ENCODE data around the gene BCAS3. TPM values are rescaled to one million over a fixed set of nuclear protein-coding genes. Genes with fewer than 3 reads are reported as not detected.

BCAS3 gene
- total RNA-seq, 2 donors from 2014 or later: 28.0 to 33.4 TPM

GRCh38 chr17:61401389-61402072 is 723.9 kb downstream of the BCAS3 start:
- no peak overlapping the region for H3K27ac Mint-ChIP-seq
- peaks cover 0 to 6% of the 10 kb centered on the region in 2 donors for H3K36me3 Mint-ChIP-seq (ENCODE audit: insufficient read depth in 2 of 2)
- DNase-seq (no peak), ATAC-seq (replicated peaks in 1 of 2) (no peak)
- peaks cover 53% of the 10 kb centered on the region for H3K27me3 Mint-ChIP-seq (ENCODE audit: low read depth)
- H3K4me1 Mint-ChIP-seq (ENCODE audit: low read depth): peaks cover 41% of the 10 kb centered on the region
- no peaks in the 10 kb centered on the region for H3K9me3 Mint-ChIP-seq
- H3K4me3 Mint-ChIP-seq: peak overlapping the region; percentile 76 to 86

- ATAC-seq (replicated peaks in 1 of 2): no peak
- no peak overlapping the region for H3K27ac Mint-ChIP-seq
- peaks cover 0 to 6% of the 10 kb centered on the region in 2 donors for H3K36me3 Mint-ChIP-seq (ENCODE audit: insufficient read depth in 2 of 2)
- H3K27me3 Mint-ChIP-seq (ENCODE audit: low read depth): peaks cover 58% of the 10 kb centered on the region
- H3K9me3 Mint-ChIP-seq: no peaks in the 10 kb centered on the region
- no peak for DNase-seq
- H3K4me3 Mint-ChIP-seq: peak overlapping the region; percentile 69 to 89
- peaks cover 41% of the 10 kb centered on the region for H3K4me1 Mint-ChIP-seq (ENCODE audit: low read depth)
These were observed 724.5 kb downstream of the BCAS3 start for GRCh38 chr17:61402073-61402541.

GRCh38 chr17:61402978-61403800 is 725.5 kb downstream of the BCAS3 start:
- no peak overlapping the region for H3K27ac Mint-ChIP-seq
- H3K9me3 Mint-ChIP-seq: no peaks in the 10 kb centered on the region
- H3K4me1 Mint-ChIP-seq (ENCODE audit: low read depth): peaks cover 42% of the 10 kb centered on the region
- peak overlapping the region; percentile 69 to 89 for H3K4me3 Mint-ChIP-seq
- DNase-seq: no peak
- H3K27me3 Mint-ChIP-seq (ENCODE audit: low read depth): peaks cover 63% of the 10 kb centered on the region
- H3K36me3 Mint-ChIP-seq (ENCODE audit: insufficient read depth in 2 of 2): peaks cover 0 to 6% of the 10 kb centered on the region in 2 donors
- ATAC-seq (replicated peaks in 1 of 2): peak in 1 of 2 donors; percentile 20

- H3K9me3 Mint-ChIP-seq: no peaks in the 10 kb centered on the region
- ATAC-seq (replicated peaks in 1 of 2): no peak
- H3K27ac Mint-ChIP-seq: no peak overlapping the region
- peaks cover 43% of the 10 kb centered on the region for H3K4me1 Mint-ChIP-seq (ENCODE audit: low read depth)
- peak overlapping the region; percentile 69 to 89 for H3K4me3 Mint-ChIP-seq
- peaks cover 64% of the 10 kb centered on the region for H3K27me3 Mint-ChIP-seq (ENCODE audit: low read depth)
- H3K36me3 Mint-ChIP-seq (ENCODE audit: insufficient read depth in 2 of 2): peaks cover 0 to 2% of the 10 kb centered on the region in 2 donors
- DNase-seq: no peak
These were observed 726.4 kb downstream of the BCAS3 start for GRCh38 chr17:61403801-61404662.

- no peak for DNase-seq
- Mint-ChIP-seq H3K4me3 (peak overlapping the region; percentile 69 to 89), H3K36me3 (ENCODE audit: insufficient read depth in 2 of 2) (peaks cover 0 to 2% of the 10 kb centered on the region in 2 donors), H3K9me3 (no peaks in the 10 kb centered on the region), H3K27me3 (ENCODE audit: low read depth) (peaks cover 65% of the 10 kb centered on the region), H3K4me1 (ENCODE audit: low read depth) (peaks cover 43% of the 10 kb centered on the region), H3K27ac (no peak overlapping the region)
- ATAC-seq (replicated peaks in 1 of 2): no peak
These were observed 726.9 kb downstream of the BCAS3 start for GRCh38 chr17:61404663-61404912.

GRCh38 chr17:61404913-61405685 is 727.4 kb downstream of the BCAS3 start:
- Mint-ChIP-seq H3K36me3 (ENCODE audit: insufficient read depth in 2 of 2) (peaks cover 0 to 2% of the 10 kb centered on the region in 2 donors), H3K4me1 (ENCODE audit: low read depth) (peaks cover 45% of the 10 kb centered on the region), H3K27me3 (ENCODE audit: low read depth) (peaks cover 68% of the 10 kb centered on the region), H3K4me3 (peak overlapping the region; percentile 48 to 53), H3K27ac (no peak overlapping the region), H3K9me3 (no peaks in the 10 kb centered on the region)
- ATAC-seq (replicated peaks in 1 of 2) (no peak), DNase-seq (no peak)

- Mint-ChIP-seq H3K27me3 (ENCODE audit: low read depth) (peaks cover 74% of the 10 kb centered on the region), H3K27ac (no peak overlapping the region), H3K9me3 (no peaks in the 10 kb centered on the region), H3K4me1 (ENCODE audit: low read depth) (peaks cover 50% of the 10 kb centered on the region), H3K36me3 (ENCODE audit: insufficient read depth in 2 of 2) (no peaks in the 10 kb centered on the region), H3K4me3 (no peak overlapping the region)
- ATAC-seq (replicated peaks in 1 of 2) (no peak), DNase-seq (no peak)
These were observed 728.3 kb downstream of the BCAS3 start for GRCh38 chr17:61405686-61406536.

- H3K9me3 Mint-ChIP-seq: no peaks in the 10 kb centered on the region
These were observed 728.8 kb downstream of the BCAS3 start for GRCh38 chr17:61406537-61406845.

GRCh38 chr17:61406971-61407911 is 729.6 kb downstream of the BCAS3 start:
- no peak overlapping the region for H3K27ac Mint-ChIP-seq
- H3K9me3 Mint-ChIP-seq: no peaks in the 10 kb centered on the region
- H3K4me3 Mint-ChIP-seq: no peak overlapping the region
- H3K4me1 Mint-ChIP-seq (ENCODE audit: low read depth): peaks cover 42% of the 10 kb centered on the region
- ATAC-seq (replicated peaks in 1 of 2) (no peak), DNase-seq (no peak)
- H3K27me3 Mint-ChIP-seq (ENCODE audit: low read depth): peaks cover 63% of the 10 kb centered on the region
- no peaks in the 10 kb centered on the region for H3K36me3 Mint-ChIP-seq (ENCODE audit: insufficient read depth in 2 of 2)

More at GRCh38 chr17:61406537-61406845, 728.8 kb downstream of the BCAS3 start:
- Mint-ChIP-seq H3K27ac (no peak overlapping the region), H3K36me3 (ENCODE audit: insufficient read depth in 2 of 2) (no peaks in the 10 kb centered on the region), H3K27me3 (ENCODE audit: low read depth) (peaks cover 68% of the 10 kb centered on the region), H3K4me1 (ENCODE audit: low read depth) (peaks cover 44% of the 10 kb centered on the region), H3K4me3 (no peak overlapping the region)
- ATAC-seq (replicated peaks in 1 of 2): no peak
- DNase-seq: no peak

- H3K9me3 Mint-ChIP-seq: no peaks in the 10 kb centered on the region
- no peaks in the 10 kb centered on the region for H3K36me3 Mint-ChIP-seq (ENCODE audit: insufficient read depth in 2 of 2)
- no peak overlapping the region for H3K27ac Mint-ChIP-seq
- no peak for ATAC-seq (replicated peaks in 1 of 2)
- peak overlapping the region; percentile 71 to 75 for H3K4me3 Mint-ChIP-seq
- H3K4me1 Mint-ChIP-seq (ENCODE audit: low read depth): peaks cover 30% of the 10 kb centered on the region
- DNase-seq: no peak
- H3K27me3 Mint-ChIP-seq (ENCODE audit: low read depth): peaks cover 51% of the 10 kb centered on the region
These were observed 730.7 kb downstream of the BCAS3 start for GRCh38 chr17:61408151-61409041.

All from activated T-cell treated with anti-CD3 and anti-CD28 coated beads, Interleukin-2, amount 50 U/mL, for 72 hours (primary cell).